Fibroblast of the aortic adventitia (primary cell): ENCODE measurements around the gene DGCR8. TPM values are rescaled to one million over a fixed set of nuclear protein-coding genes. Genes with fewer than 3 reads are reported as not detected.

Experiments used
- DNase-seq: peaks from one replicate; pipeline ENCODE4 v3.0.0-alpha.2; 2010; ENCODE audit warnings: low read depth
- H3K4me3 ChIP-seq: 2 replicates; pipeline ENCODE4 v1.5.1; 2011; ENCODE audit warnings: low read depth, mild to moderate bottlenecking, control low read depth, low read length, moderate library complexity
- total RNA-seq: library from RNA; depleted of rRNA; stranded (reverse); fragments of >200 nt; gene quantifications from 2 replicates; pipeline ENCODE4 v1.2.3, GENCODE V29; 2012; ENCODE audit warnings: low replicate concordance
- TF ChIP-seq, protein P1 (sequence below): IDR thresholded peaks from 2 replicates; pipeline ENCODE4 v1.5.1; 2011; ENCODE audit warnings: mild to moderate bottlenecking, low read length, control low read depth, inconsistent platforms; ENCODE audit not compliant: insufficient read depth

The DGCR8 gene
- total RNA-seq, 1 donor: 22.0 TPM

- no peak for DNase-seq
- no peak overlapping the region for H3K4me3 ChIP-seq
- TF ChIP-seq, protein P1, sequence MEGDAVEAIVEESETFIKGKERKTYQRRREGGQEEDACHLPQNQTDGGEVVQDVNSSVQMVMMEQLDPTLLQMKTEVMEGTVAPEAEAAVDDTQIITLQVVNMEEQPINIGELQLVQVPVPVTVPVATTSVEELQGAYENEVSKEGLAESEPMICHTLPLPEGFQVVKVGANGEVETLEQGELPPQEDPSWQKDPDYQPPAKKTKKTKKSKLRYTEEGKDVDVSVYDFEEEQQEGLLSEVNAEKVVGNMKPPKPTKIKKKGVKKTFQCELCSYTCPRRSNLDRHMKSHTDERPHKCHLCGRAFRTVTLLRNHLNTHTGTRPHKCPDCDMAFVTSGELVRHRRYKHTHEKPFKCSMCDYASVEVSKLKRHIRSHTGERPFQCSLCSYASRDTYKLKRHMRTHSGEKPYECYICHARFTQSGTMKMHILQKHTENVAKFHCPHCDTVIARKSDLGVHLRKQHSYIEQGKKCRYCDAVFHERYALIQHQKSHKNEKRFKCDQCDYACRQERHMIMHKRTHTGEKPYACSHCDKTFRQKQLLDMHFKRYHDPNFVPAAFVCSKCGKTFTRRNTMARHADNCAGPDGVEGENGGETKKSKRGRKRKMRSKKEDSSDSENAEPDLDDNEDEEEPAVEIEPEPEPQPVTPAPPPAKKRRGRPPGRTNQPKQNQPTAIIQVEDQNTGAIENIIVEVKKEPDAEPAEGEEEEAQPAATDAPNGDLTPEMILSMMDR: no peak
These were observed 23.2 kb upstream of the DGCR8 start for GRCh38 chr22:20056696-20057386.

DNA sequence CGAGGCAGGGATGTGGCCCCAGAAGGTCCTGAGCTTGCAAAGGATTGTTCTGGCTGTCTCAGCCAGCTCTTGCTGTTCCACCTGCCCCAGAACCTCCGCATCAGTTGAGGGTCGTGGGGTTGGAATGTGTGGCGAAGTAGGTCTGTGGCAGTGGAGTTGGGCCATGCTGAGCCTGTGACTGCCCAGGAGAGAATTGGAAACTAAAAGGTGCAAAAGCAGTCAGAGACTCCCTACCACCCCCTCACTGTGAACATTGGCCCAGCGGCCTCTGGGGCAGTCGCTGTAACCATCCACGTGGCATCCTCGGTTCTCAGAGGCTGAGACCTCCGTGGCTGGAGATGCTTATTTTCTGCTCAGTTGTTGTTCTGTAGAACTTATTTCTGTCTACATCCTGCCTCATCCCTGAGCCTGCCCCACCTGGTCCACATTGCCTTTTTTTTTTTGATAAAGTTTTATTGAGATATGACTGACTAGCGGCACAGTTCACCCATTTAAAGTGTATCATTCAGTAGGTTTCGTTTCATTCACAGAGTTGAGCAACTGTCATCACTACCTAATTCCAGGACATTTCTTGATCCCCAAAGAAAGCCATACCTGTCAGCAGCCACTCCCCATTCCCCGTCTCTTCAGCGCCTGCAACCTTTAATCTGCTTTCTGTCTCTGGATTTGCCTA lies 22.3 kb upstream of the DGCR8 start:
- TF ChIP-seq, protein P1: no peak
- DNase-seq: no peak
- no peak overlapping the region for H3K4me3 ChIP-seq

- no peak for DNase-seq
- no peak overlapping the region for H3K4me3 ChIP-seq
- TF ChIP-seq, protein P1: no peak
These were observed 20.9 kb upstream of the DGCR8 start for GRCh38 chr22:20058989-20059770.

DNA sequence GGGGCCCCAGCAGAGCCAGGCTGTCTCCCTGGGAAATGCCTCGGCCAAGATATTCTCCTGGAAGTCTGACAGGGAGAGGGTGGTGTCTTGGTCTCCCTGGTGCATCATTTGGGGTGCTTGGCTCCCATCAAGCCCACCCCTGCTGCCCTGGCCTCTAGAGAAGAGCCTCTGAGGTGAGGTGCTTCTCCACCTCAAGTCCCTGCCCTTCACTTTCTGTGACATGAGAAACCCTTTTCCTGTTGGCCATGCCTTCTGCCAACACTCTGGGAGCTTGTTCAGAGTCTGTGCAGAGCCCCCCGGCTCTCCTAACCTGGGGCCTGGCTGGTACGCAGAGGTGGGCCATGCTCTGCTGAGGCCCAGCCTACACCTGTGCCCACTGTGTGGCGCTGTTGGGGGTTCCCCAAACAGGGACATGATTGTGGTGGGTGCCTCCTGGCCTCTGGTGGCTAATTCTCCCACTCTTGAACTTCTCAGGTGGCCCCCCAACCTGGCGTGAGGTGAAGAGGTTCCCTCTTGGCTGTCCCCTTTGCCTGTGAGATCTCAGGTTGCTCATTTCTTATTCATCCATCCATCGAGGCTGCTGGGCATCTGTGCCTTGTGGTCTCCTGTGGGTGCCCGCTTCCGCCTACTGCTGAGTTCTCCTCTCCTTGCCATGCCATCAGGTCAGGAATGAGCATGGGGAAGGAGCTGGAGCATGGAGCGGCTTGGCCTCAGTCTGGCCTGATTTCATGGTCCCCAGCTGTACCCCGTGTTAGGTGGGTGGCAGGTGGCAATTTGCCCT lies 19.2 kb upstream of the DGCR8 start:
- no peak for DNase-seq
- no peak overlapping the region for H3K4me3 ChIP-seq
- TF ChIP-seq, protein P1: no peak

DNA sequence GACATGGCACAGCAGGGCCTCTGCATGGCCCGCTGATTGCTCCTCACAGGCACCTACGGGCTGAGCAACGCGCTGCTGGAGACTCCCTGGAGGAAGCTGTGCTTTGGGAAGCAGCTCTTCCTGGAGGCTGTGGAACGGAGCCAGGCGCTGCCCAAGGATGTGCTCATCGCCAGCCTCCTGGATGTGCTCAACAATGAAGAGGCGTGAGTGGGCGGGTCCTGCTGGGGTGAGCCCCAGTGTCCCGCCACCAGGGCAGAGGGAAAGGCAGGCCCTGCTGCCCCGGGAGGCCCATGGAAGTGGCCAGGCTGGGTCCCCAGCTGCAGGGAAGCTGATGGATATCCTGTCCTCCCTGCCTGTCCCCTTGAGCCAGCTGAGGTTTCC lies 18.6 kb upstream of the DGCR8 start:
- no peak for DNase-seq
- TF ChIP-seq, protein P1: no peak
- no peak overlapping the region for H3K4me3 ChIP-seq

- TF ChIP-seq, protein P1: no peak
- H3K4me3 ChIP-seq: no peak overlapping the region
These were observed 17.8 kb upstream of the DGCR8 start for GRCh38 chr22:20062043-20062765.

More at GRCh38 chr22:20062043-20062765, 17.8 kb upstream of the DGCR8 start:
- no peak for DNase-seq
